Stimulated activated CD8-positive, alpha-beta memory T cell treated with anti-CD3 and anti-CD28 coated beads, Interleukin-15, amount 100 ng/mL, for 4 hours (primary cell): ENCODE data around the gene SCGB1D2.
"Not testable (repeated sequence)": the region's sequence is repeated elsewhere in the genome, so short reads cannot be mapped to it uniquely, and the experiment has no call there.

Experiments
- DNase-seq, 2 donors: peaks; one replicate each; pipeline ENCODE4 v3.0.0-alpha.2; 2020; ENCODE audit warnings: low read depth in 2 of 2

The SCGB1D2 gene, protein sequence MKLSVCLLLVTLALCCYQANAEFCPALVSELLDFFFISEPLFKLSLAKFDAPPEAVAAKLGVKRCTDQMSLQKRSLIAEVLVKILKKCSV

DNA sequence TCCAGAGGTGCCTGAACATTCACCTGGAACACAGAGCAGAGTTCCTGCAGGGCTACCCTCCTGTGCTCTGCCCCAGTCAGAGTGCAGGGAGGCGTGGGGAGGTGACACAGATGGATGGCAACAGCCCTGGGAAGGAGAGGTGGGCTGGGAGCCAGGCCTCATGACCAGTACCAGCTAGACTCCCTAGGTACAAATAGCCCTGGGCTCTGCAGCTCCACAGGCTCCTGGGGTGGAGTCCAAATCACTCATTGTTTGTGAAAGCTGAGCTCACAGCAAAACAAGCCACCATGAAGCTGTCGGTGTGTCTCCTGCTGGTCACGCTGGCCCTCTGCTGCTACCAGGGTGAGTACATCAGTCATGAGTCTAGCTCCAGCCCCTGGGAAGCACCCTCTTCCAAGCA, at the start of gene SCGB1D2:
Gene SCGB1D2, plus strand, starts transcription at position 219 of the 400 bp plus-strand sequence. Its CDS starts 69 bp downstream, at position 288.
- no peak for DNase-seq

GRCh38 chr11:62193952-62194351, 48.1 kb upstream of the SCGB1D2 start:
- DNase-seq, result no peak

DNA sequence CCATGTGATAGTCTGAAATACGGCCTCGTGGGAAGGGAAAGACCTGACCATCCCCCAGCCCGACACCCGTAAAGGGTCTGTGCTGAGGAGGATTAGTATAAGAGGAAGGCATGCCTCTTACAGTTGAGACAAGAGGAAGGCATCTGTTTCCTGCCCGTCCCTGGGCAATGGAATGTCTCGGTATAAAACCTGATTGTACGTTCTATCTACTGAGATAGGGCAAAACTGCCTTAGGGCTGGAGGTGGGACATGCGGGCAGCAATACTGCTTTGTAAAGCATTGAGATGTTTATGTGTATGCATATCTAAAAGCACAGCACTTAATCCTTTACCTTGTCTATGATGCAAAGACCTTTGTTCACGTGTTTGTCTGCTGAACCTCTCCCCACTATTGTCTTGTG, 47.0 kb upstream of the SCGB1D2 start:
- not testable (repeated sequence) for DNase-seq

- DNase-seq, result no peak
Measured at GRCh38 chr11:62195945-62196344, 46.1 kb upstream of the SCGB1D2 start.

DNA sequence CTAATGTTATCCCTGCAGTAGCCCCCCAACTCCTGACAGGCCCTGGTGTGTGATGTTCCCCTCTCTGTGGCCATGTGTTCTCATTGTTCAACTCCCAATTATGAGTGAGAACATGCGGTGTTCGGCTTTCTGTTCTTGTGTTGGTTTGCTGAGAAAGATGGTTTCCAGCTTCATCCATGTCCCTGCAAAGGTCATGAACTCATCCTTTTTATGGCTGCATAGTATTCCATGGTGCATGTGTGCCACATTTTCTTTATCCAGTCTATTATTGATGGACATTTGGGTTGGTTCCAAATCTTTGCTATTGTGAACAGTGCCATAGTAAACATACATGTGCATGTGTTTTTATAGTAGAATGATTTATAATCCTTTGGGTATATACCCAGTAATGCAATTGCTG, 44.6 kb upstream of the SCGB1D2 start:
- DNase-seq, result not testable (repeated sequence)

DNA sequence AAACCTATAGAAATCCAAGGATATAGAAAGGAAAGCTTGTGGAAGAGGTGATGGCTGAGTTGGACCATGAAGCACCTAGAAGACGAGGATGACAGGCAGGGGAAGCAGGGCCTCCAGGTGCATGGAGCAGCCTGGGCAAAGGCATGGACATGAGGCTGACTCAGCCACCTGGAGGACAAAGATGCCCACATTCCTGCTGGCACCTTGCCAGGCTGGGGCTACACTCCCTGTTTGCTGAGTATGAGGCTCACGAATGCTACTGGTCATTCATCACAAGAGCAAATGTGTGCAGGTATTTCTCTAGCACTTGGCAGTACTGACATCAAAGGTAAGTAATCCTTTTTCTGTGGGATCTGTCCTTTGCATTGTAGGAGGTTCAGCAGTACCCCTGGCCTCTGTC, 40.7 kb upstream of the SCGB1D2 start:
- DNase-seq, result no peak

- no peak for DNase-seq
Measured at GRCh38 chr11:62202910-62203309, 39.1 kb upstream of the SCGB1D2 start.

DNA sequence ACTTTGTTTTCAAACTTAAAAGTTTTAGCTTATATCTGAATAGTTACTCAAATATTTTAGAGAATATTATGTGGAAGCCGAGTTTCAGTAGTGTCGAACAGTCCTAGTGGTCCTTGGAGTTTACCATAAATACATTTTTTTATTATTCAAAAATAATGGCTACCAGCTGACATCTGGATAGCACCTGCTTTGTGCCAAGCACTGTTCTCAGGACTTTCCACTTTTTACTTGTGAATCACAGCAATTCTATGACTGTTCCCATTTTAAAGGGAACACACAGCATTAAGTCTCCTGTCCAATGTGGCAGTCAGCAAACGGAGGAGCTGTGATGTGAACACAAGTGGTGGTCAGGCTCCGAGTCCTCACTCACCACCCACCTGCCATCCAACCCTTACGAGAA, 37.6 kb upstream of the SCGB1D2 start:
- DNase-seq, result no peak

GRCh38 chr11:62205441-62205840, 36.6 kb upstream of the SCGB1D2 start:
- no peak for DNase-seq

DNA sequence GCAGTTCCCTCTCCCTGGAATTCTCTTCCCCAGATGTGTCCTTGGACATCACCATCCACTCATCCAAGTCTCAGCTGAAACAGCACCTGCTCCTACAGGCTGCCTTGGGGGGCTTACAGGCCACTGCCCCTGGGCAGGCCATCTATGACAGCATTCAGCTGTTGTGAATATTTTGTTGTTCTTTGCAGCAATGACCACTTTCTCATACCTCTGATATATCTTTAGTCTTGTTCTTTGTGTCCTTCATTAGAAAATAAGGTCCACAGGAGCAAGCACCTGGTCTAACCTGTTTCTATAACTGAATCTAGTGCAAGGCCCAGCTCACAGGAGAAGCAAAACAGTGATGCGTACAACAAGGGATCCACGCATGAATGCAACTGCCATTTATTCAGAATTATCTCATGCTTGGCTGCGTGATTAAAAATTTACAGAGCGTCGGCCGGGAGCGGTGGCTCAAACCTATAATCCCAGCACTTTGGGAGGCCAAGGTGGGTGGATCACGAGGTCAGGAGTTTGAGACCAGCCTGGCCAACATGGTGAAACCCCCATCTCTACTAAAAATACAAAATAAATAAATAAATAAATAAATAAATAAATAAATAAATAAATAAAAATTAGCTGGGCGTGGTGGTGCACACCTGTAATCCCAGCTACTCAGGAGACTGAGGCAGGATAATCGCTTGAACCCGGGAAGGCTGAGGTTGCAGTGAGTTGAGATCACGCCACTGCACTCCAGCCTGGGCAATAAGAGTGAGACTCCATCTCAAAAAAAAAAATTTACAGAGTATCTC, 35.6 kb upstream of the SCGB1D2 start:
- DNase-seq, result not testable (repeated sequence)

GRCh38 chr11:62208785-62209144, 33.3 kb upstream of the SCGB1D2 start:
- DNase-seq, result no peak

DNA sequence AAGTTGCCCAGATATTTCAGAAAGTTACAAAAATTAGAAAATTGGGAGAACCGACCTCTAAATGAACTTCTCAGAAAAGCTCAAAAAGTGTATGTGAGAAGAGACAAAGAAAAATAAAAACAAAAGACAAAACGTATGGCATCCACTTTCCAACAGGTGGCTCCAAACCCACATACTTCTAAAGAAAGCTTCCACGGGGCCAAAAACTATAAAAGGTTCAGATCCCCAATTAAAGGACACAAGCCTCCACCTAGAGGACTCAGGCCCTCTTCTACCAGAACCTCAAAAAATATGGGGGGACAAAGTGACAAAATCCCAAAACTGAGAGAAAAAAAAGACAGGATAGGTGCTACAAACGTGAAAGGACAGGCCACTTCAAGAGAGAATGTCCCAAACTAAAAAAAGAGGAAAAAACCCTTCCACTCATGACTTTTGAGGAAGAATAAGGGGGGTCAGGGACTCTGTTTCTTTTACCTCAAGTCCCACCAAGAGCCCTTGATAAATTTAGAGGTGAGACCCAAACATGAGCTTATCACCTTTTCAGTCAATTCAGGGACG, 24.8 kb upstream of the SCGB1D2 start:
- no peak for DNase-seq

DNA sequence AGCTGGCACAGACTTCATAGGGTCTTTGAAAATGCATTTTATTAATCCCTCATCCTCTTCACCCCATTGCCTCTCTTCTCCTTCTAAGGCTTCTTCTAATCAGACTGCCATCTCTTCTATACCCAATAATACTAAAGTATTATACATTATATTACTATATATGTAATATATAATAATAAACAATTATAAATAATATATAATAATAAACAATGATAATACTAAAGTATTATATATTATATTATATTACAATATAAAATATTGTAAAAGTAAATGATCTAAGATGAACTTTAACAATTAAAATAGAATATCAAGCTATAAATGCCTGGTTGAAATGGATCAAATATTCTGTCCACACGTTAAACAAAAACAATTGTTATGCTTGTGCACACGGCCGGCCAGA, 20.5 kb upstream of the SCGB1D2 start:
- DNase-seq, result no peak

- DNase-seq, result no peak
Measured at GRCh38 chr11:62223095-62223494, 18.9 kb upstream of the SCGB1D2 start.

GRCh38 chr11:62233730-62234129, 8.3 kb upstream of the SCGB1D2 start:
- DNase-seq, result no peak

GRCh38 chr11:62236187-62236586, 5.9 kb upstream of the SCGB1D2 start:
- DNase-seq, result no peak

- DNase-seq, result no peak
Measured at GRCh38 chr11:62237499-62237898, 4.5 kb upstream of the SCGB1D2 start.

DNA sequence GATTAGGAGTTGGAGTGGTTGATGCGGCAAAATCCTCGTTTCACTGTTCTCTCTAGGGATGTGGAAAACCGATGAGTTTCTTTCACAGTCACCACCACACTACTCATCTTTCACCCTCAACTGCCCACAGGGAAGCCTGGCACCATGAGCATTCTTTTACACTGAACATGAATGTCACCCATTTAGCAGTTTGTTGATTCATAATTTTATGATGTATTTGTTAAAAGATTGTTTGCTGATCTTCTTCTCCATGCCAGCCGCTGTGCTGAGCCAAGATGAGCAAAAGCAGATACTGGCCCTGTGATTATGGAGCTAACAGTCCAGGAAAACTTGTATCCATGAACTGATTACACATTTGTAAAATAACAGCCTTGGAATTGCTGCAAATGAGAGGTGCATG, 3.9 kb upstream of the SCGB1D2 start:
- no peak for DNase-seq

GRCh38 chr11:62241095-62241494, 944 bp upstream of the SCGB1D2 start:
- no peak for DNase-seq

DNA sequence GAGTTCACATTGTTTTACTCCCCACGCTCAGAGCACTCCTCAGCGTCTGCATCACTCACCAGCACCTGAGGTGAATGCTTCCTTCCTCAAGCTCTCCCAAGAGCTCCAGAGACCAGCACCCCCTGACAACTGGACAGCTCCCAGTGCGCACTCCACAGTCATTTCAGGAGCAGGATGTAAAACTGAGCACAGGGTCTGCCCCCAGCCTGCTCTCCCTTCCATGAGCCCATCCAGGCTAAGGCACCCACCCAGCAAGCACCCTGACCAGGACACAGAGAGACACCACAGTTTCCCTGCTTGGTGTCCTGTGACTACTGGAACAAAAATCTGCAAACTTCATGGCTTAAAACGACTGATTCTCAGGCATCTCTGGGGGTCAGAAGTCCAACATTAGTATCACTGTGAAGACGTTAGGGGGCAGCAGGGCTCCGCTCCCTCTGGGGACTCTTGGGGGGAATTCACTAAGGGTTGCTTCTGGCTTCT, 3.3 kb downstream of the SCGB1D2 start:
- DNase-seq, result no peak

- no peak for DNase-seq
Measured at GRCh38 chr11:62251698-62252097, 9.7 kb downstream of the SCGB1D2 start.

- no peak for DNase-seq
Measured at GRCh38 chr11:62253999-62254542, 12.0 kb downstream of the SCGB1D2 start.

DNA sequence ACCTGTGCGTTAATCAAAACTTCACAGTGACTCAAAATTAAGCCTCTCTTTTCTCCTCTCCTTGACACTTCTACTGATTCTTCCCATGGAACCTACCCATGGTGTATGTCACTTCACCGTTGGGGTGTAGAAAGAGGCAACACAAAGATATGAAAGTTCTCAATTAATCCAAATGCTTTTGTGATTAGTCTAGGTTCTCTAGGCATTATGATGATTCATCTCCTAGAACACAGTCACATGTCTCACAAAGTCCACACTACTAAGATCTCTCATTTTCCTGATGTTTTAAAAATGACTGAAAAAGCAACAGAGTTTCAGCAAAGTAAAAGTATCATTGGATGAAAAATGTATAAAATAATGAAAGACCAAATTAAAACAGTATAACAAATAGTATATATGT, 14.2 kb downstream of the SCGB1D2 start:
- no peak for DNase-seq
